Progenitor cell of endocrine pancreas (in vitro differentiated cells): ENCODE measurements around the gene PAX2. TPM values are rescaled to one million over a fixed set of nuclear protein-coding genes. Genes with fewer than 3 reads are reported as not detected.

Source experiments
- DNase-seq: peaks from one replicate; pipeline ENCODE4 v3.0.0; 2021; ENCODE audit warnings: low spot score; ENCODE audit not compliant: unreplicated experiment
- H3K27ac Mint-ChIP-seq: 2 replicates; pipeline ENCODE4 v1.8.0; 2021; ENCODE audit warnings: mild to moderate bottlenecking, moderate library complexity, mixed read lengths
- H3K27me3 Mint-ChIP-seq: 2 replicates; pipeline ENCODE4 v1.8.0; 2021; ENCODE audit warnings: mixed read lengths
- H3K36me3 Mint-ChIP-seq: 2 replicates; pipeline ENCODE4 v1.8.0; 2022; ENCODE audit warnings: mixed read lengths; ENCODE audit not compliant: insufficient read depth
- H3K4me1 Mint-ChIP-seq: 2 replicates; pipeline ENCODE4 v1.8.0; 2021; ENCODE audit warnings: low read depth, mixed read lengths
- H3K4me3 Mint-ChIP-seq: 2 replicates; pipeline ENCODE4 v1.8.0; 2021; ENCODE audit warnings: low read depth, mild to moderate bottlenecking, moderate library complexity, mixed read lengths
- H3K9me3 Mint-ChIP-seq: 2 replicates; pipeline ENCODE4 v1.8.0; 2021; ENCODE audit warnings: low read depth, mixed read lengths
- total RNA-seq: library from RNA; stranded (reverse); gene quantifications from 2 replicates; pipeline ENCODE4 v1.2.1, GENCODE V29; 2021
- TF ChIP-seq, protein P1 (sequence below): fragments of 200-600 bp; sonication (generic); IDR thresholded peaks from one replicate; pipeline ENCODE4 v1.5.0; 2021; ENCODE audit warnings: antibody characterized with exemption, mild to moderate bottlenecking; ENCODE audit not compliant: unreplicated experiment

PAX2 gene
- total RNA-seq, 1 donor from 2014 or later: not detected

DNA sequence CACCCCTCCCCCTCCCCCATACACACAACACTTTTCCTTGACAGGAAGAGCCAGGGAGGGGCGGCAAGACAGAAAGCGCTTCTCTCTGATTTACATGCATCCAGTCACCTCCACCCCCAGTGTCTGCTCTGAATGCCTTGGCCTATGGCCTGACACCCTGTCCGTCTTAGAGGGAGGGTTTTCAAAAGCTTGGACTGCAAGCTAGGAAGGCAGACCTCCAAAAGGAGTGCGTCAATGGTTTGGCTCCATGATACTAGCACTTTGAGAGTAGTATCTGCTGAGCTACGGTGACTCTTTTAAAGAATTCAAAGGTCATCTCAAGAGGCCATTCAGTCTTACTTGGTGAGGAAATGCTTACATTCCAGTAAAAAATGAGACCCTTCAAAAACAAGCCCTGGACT is 20.3 kb upstream of the PAX2 start:
- no peak for DNase-seq
- H3K27ac Mint-ChIP-seq: no peak overlapping the region
- TF ChIP-seq, protein P1, sequence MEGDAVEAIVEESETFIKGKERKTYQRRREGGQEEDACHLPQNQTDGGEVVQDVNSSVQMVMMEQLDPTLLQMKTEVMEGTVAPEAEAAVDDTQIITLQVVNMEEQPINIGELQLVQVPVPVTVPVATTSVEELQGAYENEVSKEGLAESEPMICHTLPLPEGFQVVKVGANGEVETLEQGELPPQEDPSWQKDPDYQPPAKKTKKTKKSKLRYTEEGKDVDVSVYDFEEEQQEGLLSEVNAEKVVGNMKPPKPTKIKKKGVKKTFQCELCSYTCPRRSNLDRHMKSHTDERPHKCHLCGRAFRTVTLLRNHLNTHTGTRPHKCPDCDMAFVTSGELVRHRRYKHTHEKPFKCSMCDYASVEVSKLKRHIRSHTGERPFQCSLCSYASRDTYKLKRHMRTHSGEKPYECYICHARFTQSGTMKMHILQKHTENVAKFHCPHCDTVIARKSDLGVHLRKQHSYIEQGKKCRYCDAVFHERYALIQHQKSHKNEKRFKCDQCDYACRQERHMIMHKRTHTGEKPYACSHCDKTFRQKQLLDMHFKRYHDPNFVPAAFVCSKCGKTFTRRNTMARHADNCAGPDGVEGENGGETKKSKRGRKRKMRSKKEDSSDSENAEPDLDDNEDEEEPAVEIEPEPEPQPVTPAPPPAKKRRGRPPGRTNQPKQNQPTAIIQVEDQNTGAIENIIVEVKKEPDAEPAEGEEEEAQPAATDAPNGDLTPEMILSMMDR: no peak
- no peak overlapping the region for H3K4me3 Mint-ChIP-seq
- H3K36me3 Mint-ChIP-seq: no peaks in the 10 kb centered on the region
- peaks cover 6% of the 10 kb centered on the region for H3K4me1 Mint-ChIP-seq
- H3K27me3 Mint-ChIP-seq: peaks cover 93% of the 10 kb centered on the region
- no peaks in the 10 kb centered on the region for H3K9me3 Mint-ChIP-seq

- Mint-ChIP-seq H3K36me3 (no peaks in the 10 kb centered on the region), H3K4me1 (peaks cover 10% of the 10 kb centered on the region), H3K27me3 (peaks cover 94% of the 10 kb centered on the region), H3K9me3 (no peaks in the 10 kb centered on the region), H3K4me3 (no peak overlapping the region), H3K27ac (no peak overlapping the region)
- TF ChIP-seq, protein P1: no peak
- no peak for DNase-seq
Measured at GRCh38 chr10:100725869-100726426, 19.4 kb upstream of the PAX2 start.

DNA sequence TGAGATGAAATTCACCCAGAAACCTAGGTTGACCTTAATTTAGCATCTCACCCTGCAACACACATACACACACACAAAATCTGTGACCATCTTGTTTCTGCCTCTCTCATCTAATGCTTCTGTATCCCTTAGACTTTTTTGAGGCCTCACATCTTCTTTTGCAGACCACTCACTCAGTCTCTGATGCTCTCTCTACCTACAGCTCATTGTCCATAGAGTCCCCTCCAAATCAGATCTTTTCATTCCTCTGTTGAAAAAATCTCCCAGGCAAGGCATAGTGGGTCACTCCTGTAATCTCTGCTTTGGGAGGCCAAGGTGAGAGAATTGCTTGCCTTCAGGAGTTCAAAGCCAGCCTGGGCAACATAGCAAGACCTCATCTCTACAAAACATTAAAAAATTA is 17.6 kb upstream of the PAX2 start:
- H3K27me3 Mint-ChIP-seq: peaks cover 94% of the 10 kb centered on the region
- TF ChIP-seq, protein P1: no peak

GRCh38 chr10:100728928-100729861 is 16.2 kb upstream of the PAX2 start:
- H3K27ac Mint-ChIP-seq: peak overlapping the region; percentile 6
- H3K4me1 Mint-ChIP-seq: peaks cover 21% of the 10 kb centered on the region
- TF ChIP-seq, protein P1: peak; percentile 28
- peak overlapping the region; percentile 26 for H3K4me3 Mint-ChIP-seq
- no peak for DNase-seq
- peaks cover 95% of the 10 kb centered on the region for H3K27me3 Mint-ChIP-seq
- no peaks in the 10 kb centered on the region for H3K9me3 Mint-ChIP-seq
- H3K36me3 Mint-ChIP-seq: no peaks in the 10 kb centered on the region

More for the DNA sequence above, 17.6 kb upstream of the PAX2 start:
- DNase-seq: no peak
- H3K9me3 Mint-ChIP-seq: no peaks in the 10 kb centered on the region
- H3K4me3 Mint-ChIP-seq: no peak overlapping the region
- H3K36me3 Mint-ChIP-seq: no peaks in the 10 kb centered on the region
- H3K27ac Mint-ChIP-seq: no peak overlapping the region
- peaks cover 21% of the 10 kb centered on the region for H3K4me1 Mint-ChIP-seq

- Mint-ChIP-seq H3K9me3 (no peaks in the 10 kb centered on the region), H3K4me1 (peaks cover 22% of the 10 kb centered on the region), H3K27ac (peak overlapping the region; percentile 42), H3K36me3 (no peaks in the 10 kb centered on the region), H3K27me3 (peaks cover 99% of the 10 kb centered on the region), H3K4me3 (peak overlapping the region; percentile 61)
- TF ChIP-seq, protein P1: no peak
- no peak for DNase-seq
Measured at GRCh38 chr10:100729862-100730724, 15.3 kb upstream of the PAX2 start.
